Kidney (tissue), 14 donors: ENCODE results near the gene OTOS. TPM values are rescaled to one million over a fixed set of nuclear protein-coding genes. Genes with fewer than 3 reads are reported as not detected.

ENCODE experiments used
- DNase-seq, 5 donors: peaks; one replicate each; pipeline ENCODE4 v3.0.0-alpha.2; 2013 to 2020
- FAIRE-seq: peaks from 2 replicates; lab custom pipeline; 2012; peaks lifted over from hg19 to GRCh38; lab: Jason Lieb, UNC
- H3K27ac ChIP-seq, 2 donors: one replicate each; pipeline ENCODE4 v1.7.0; 2013; ENCODE audit warnings: low read depth in 2 of 2, low read length in 2 of 2, inconsistent platforms in 1 of 2
- H3K27me3 ChIP-seq: one replicate; pipeline ENCODE4 v1.7.1; 2013; ENCODE audit warnings: low read length, inconsistent platforms; ENCODE audit not compliant: control insufficient read depth, insufficient read depth
- H3K36me3 ChIP-seq, 3 donors: one replicate each; pipeline versions ENCODE4 v1.7.0 to v1.7.1; 2013; ENCODE audit warnings: low read length in 3 of 3, control low read depth in 1 of 3, inconsistent platforms in 1 of 3; ENCODE audit not compliant: insufficient read depth in 3 of 3, control insufficient read depth in 2 of 3
- H3K4me1 ChIP-seq, 3 donors: one replicate each; pipeline versions ENCODE4 v1.7.0 to v1.7.1; 2013; ENCODE audit warnings: low read length in 3 of 3, inconsistent platforms in 1 of 3, low read depth in 1 of 3; ENCODE audit not compliant: control insufficient read depth in 2 of 3, insufficient read depth in 2 of 3
- H3K4me3 ChIP-seq, 3 donors: one replicate each; pipeline versions ENCODE4 v1.7.0 to v1.8.1; 2013; ENCODE audit warnings: low read length in 3 of 3, control low read depth in 1 of 3, inconsistent platforms in 1 of 3
- H3K9ac ChIP-seq, 3 donors: one replicate each; pipeline versions ENCODE4 v1.7.0 to v1.7.1; 2013; ENCODE audit warnings: low read length in 3 of 3, control low read depth in 1 of 3, inconsistent platforms in 1 of 3
- H3K9me3 ChIP-seq, 3 donors: one replicate each; pipeline versions ENCODE4 v1.7.0 to v1.7.1; 2013; ENCODE audit warnings: low read length in 3 of 3, control low read depth in 1 of 3, inconsistent platforms in 1 of 3; ENCODE audit not compliant: control insufficient read depth in 2 of 3, insufficient read depth in 1 of 3
- CTCF ChIP-seq: IDR thresholded peaks from 3 replicates; pipeline ENCODE4 v1.5.1; 2012; ENCODE audit warnings: mild to moderate bottlenecking, moderate library complexity, borderline replicate concordance; ENCODE audit not compliant: insufficient read depth; ENCODE audit errors: extremely low read depth
- intact Hi-C: fragments of 100-400 bp; cut with DNase I; formaldehyde crosslinking; loops from one replicate; pipeline ENCODE4 v1.11.1; 2022
- polyA plus RNA-seq: library from polyadenylated mRNA; stranded (reverse); fragments of 350-450 nt; fragmentation: Illumina TruSeq; extraction: RNeasy Lipid Tissue Mini Kit (QIAGEN cat#74804); gene quantifications from one replicate; pipeline ENCODE4 v1.2.3, GENCODE V29; 2014; ENCODE audit warnings: low read depth, low replicate concordance; ENCODE audit not compliant: insufficient read depth
- total RNA-seq: library from RNA; stranded (reverse); fragmentation: NEBNext Ultra II Directional; extraction: Animal tissue kit (Norgen Biotek cat#: 25700); gene quantifications from one replicate; pipeline ENCODE4 v1.2.1, GENCODE V29; 2021
- donor health status: control.
- donor health status: control.
- donor health status: control.
- donor health status: control.
- donor health status: control.
- donor health status: DM: yes; HTN: yes; CAD: no.
- donor health status: Normal renal cell carcinoma (clear cell type).

The OTOS gene
- total and polyA plus RNA-seq, 2 donors from 2014 or later: 1.5 to 4.6 TPM

GRCh38 chr2:240130393-240131195 lies 9.9 kb downstream of the OTOS start:
- peak in 1 of 5 donors; percentile 55 for DNase-seq
- peaks cover 0 to 29% (median 24%) of the 10 kb centered on the region in 3 donors for H3K36me3 ChIP-seq
- no peaks in the 10 kb centered on the region for H3K27me3 ChIP-seq

GRCh38 chr2:240129731-240130392 lies 10.6 kb downstream of the OTOS start:
- Histone ChIP-seq H3K4me1 (peaks cover 0 to 4% (median 1%) of the 10 kb centered on the region in 3 donors), H3K36me3 (peaks cover 0 to 29% (median 24%) of the 10 kb centered on the region in 3 donors), H3K27me3 (no peaks in the 10 kb centered on the region), H3K9ac (no peak overlapping the region), H3K27ac (no peak overlapping the region), H3K9me3 (no peaks in the 10 kb centered on the region), H3K4me3 (no peak overlapping the region)
- TF ChIP-seq CTCF: no peak
- DNase-seq (peak in 1 of 5 donors; percentile 53), FAIRE-seq (no peak)
- intact Hi-C loops: no loop called here

More at GRCh38 chr2:240130393-240131195, 9.9 kb downstream of the OTOS start:
- Histone ChIP-seq H3K4me3 (no peak overlapping the region), H3K9me3 (no peaks in the 10 kb centered on the region), H3K27ac (no peak overlapping the region), H3K4me1 (peaks cover 0 to 11% (median 8%) of the 10 kb centered on the region in 3 donors), H3K9ac (no peak overlapping the region)
- intact Hi-C loops: no loop called here
- no peak for FAIRE-seq
- TF ChIP-seq CTCF: no peak

GRCh38 chr2:240129311-240129710 lies 11.1 kb downstream of the OTOS start:
- peaks cover 0 to 29% (median 24%) of the 10 kb centered on the region in 3 donors for H3K36me3 ChIP-seq
- H3K4me3 ChIP-seq: no peak overlapping the region
- no peak for TF ChIP-seq CTCF
- no peaks in the 10 kb centered on the region for H3K27me3 ChIP-seq
- FAIRE-seq: no peak
- no peak overlapping the region for H3K9ac ChIP-seq
- no peaks in the 10 kb centered on the region for H3K4me1 ChIP-seq
- H3K27ac ChIP-seq: no peak overlapping the region
- H3K9me3 ChIP-seq: no peaks in the 10 kb centered on the region
- DNase-seq: peak in 1 of 5 donors; percentile 39
- intact Hi-C loops: no loop called here
